Measurements from ENCODE around the gene UGCG. TPM values are rescaled to one million over a fixed set of nuclear protein-coding genes. Genes with fewer than 3 reads are reported as not detected.
"Not testable (repeated sequence)": the region's sequence is repeated elsewhere in the genome, so short reads cannot be mapped to it uniquely, and the experiment has no call there.

The UGCG gene
- total RNA-seq, 1 experiment from 2014 or later, result 75.5 TPM

GRCh38 chr9:111945216-111945615 is 48.6 kb downstream of the UGCG start:
- CTCF ChIA-PET, result interaction anchor here (0.5 kb wide), 1 partner anchor 1431 kb away, joined by 5 read pairs; the partner anchor contains the start of gene HDHD3
- H3K4me3 Mint-ChIP-seq (ENCODE audit: low read depth, unreplicated experiment), result no peak overlapping the region

DNA sequence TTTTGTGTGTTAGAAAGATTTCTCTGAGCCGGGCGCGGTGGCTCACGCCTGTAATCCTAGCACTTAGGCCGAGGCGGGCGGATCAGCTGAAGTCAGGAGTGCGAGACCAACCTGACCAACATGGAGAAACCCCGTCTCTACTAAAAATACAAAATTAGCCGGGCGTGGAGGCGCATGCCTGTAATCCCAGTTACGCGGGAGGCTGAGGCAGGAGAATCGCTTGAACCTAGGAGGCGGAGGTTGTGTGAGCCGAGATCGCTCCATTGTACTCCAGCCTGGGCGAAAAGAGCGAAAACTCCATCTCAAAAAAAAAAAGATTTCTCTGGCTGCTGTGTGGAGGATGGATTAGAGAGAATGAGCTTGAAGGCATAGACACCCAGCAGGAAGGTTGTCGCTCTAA is 51.5 kb downstream of the UGCG start:
- CTCF ChIA-PET; DNase-seq; H3K4me3 Mint-ChIP-seq (ENCODE audit: low read depth, unreplicated experiment); H3K36me3 Mint-ChIP-seq (ENCODE audit: insufficient read depth, unreplicated experiment); H3K27ac Mint-ChIP-seq (ENCODE audit: unreplicated experiment); H3K27me3 Mint-ChIP-seq (ENCODE audit: unreplicated experiment); BruUV-seq (replicated peaks); intact Hi-C loops (cut with micrococcal nuclease; ENCODE audit: unreplicated experiment); H3K9me3 Mint-ChIP-seq (ENCODE audit: low read depth, unreplicated experiment): not testable (repeated sequence)
- peaks cover 14% of the 10 kb centered on the region for H3K4me1 Mint-ChIP-seq (ENCODE audit: low read depth, unreplicated experiment)

More at GRCh38 chr9:111945216-111945615, 48.6 kb downstream of the UGCG start:
- Mint-ChIP-seq H3K27me3 (ENCODE audit: unreplicated experiment) (no peaks in the 10 kb centered on the region), H3K4me1 (ENCODE audit: low read depth, unreplicated experiment) (peaks cover 22% of the 10 kb centered on the region), H3K36me3 (ENCODE audit: insufficient read depth, unreplicated experiment) (peaks cover 5% of the 10 kb centered on the region), H3K9me3 (ENCODE audit: low read depth, unreplicated experiment) (no peaks in the 10 kb centered on the region), H3K27ac (ENCODE audit: unreplicated experiment) (no peak overlapping the region)
- no TSS peak for BruUV-seq (replicated peaks)
- TF ChIP-seq CTCF (IDR thresholded peaks at IDR 0.05; ENCODE audit: unreplicated experiment), result no peak
- no peak for DNase-seq
- intact Hi-C loops (cut with micrococcal nuclease; ENCODE audit: unreplicated experiment), result no loop called here

DNA sequence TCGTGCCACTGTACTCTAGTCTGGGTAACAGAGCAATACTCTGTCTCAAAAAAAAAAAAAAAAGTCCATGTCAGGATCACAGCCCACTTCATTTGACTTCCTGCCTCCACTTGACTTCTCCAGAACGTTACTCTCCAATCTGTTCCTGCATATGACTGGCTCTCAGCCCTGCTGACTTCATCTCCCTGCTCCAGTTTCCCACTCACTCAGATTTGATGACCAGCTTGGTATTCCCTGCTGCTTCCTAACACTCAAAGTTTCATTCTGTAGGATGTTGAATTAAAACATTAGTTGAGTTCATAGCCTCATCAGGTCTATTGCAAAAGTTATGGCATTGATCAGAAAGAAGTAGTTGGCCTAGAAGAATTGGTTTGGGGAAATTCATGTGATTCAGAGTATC is 52.3 kb downstream of the UGCG start:
- CTCF ChIA-PET, result no interaction called here
- Mint-ChIP-seq H3K27ac (ENCODE audit: unreplicated experiment) (no peak overlapping the region), H3K36me3 (ENCODE audit: insufficient read depth, unreplicated experiment) (no peaks in the 10 kb centered on the region), H3K27me3 (ENCODE audit: unreplicated experiment) (no peaks in the 10 kb centered on the region), H3K9me3 (ENCODE audit: low read depth, unreplicated experiment) (no peaks in the 10 kb centered on the region), H3K4me3 (ENCODE audit: low read depth, unreplicated experiment) (no peak overlapping the region), H3K4me1 (ENCODE audit: low read depth, unreplicated experiment) (peaks cover 14% of the 10 kb centered on the region)
- BruUV-seq (replicated peaks), result no TSS peak
- no peak for TF ChIP-seq CTCF (IDR thresholded peaks at IDR 0.05; ENCODE audit: unreplicated experiment)
- intact Hi-C loops (cut with micrococcal nuclease; ENCODE audit: unreplicated experiment), result no loop called here
- no peak for DNase-seq

DNA sequence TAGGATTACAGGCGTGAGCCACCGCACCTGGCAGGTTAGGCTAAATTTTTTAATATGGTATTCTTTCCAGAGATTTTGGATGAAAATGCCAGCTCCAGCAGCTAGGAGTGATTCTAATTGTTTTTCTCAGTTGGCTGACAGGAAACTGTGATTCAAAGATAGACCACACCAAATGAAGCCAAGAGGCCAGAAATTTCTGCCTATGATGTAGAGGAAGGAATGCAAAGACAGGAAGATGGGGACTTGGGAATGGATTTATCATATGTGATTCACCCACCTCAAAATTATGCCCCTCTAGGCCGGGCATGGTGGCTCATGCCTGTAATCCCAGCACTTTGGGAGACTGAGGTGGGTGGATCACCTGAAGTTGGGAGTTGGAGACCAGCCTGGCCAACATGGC is 53.3 kb downstream of the UGCG start:
- no peak for DNase-seq
- no peak for TF ChIP-seq CTCF (IDR thresholded peaks at IDR 0.05; ENCODE audit: unreplicated experiment)
- CTCF ChIA-PET, result no interaction called here
- H3K9me3 Mint-ChIP-seq (ENCODE audit: low read depth, unreplicated experiment), result no peaks in the 10 kb centered on the region
- H3K4me3 Mint-ChIP-seq (ENCODE audit: low read depth, unreplicated experiment), result no peak overlapping the region
- intact Hi-C loops (cut with micrococcal nuclease; ENCODE audit: unreplicated experiment), result no loop called here
- peaks cover 7% of the 10 kb centered on the region for H3K4me1 Mint-ChIP-seq (ENCODE audit: low read depth, unreplicated experiment)
- H3K36me3 Mint-ChIP-seq (ENCODE audit: insufficient read depth, unreplicated experiment), result no peaks in the 10 kb centered on the region
- no peaks in the 10 kb centered on the region for H3K27me3 Mint-ChIP-seq (ENCODE audit: unreplicated experiment)
- no TSS peak for BruUV-seq (replicated peaks)
- H3K27ac Mint-ChIP-seq (ENCODE audit: unreplicated experiment), result no peak overlapping the region

DNA sequence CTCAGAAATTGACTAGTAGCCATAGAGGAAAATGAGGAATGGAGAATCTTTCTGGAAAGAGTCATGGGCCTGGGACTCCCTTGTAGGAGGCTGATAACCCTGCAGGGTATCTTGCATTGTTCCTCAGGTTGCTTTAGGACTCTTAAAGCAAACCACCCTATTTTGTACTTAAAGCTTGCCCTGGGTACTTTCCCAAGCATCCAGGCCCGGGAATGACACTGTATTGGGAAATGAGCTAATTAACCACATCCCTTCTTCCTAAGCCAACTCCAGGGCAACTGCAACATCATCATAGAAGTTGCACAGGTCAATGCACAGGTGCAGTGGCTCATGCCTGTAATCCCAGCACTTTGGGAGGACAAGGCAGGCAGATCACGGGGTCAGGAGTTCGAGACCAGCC is 55.9 kb downstream of the UGCG start:
- TF ChIP-seq CTCF (IDR thresholded peaks at IDR 0.05; ENCODE audit: unreplicated experiment), result no peak
- no peak overlapping the region for H3K27ac Mint-ChIP-seq (ENCODE audit: unreplicated experiment)
- no peaks in the 10 kb centered on the region for H3K9me3 Mint-ChIP-seq (ENCODE audit: low read depth, unreplicated experiment)
- no peaks in the 10 kb centered on the region for H3K27me3 Mint-ChIP-seq (ENCODE audit: unreplicated experiment)
- no peak for DNase-seq
- BruUV-seq (replicated peaks), result no TSS peak
- CTCF ChIA-PET, result no interaction called here
- H3K36me3 Mint-ChIP-seq (ENCODE audit: insufficient read depth, unreplicated experiment), result no peaks in the 10 kb centered on the region
- peaks cover 27% of the 10 kb centered on the region for H3K4me1 Mint-ChIP-seq (ENCODE audit: low read depth, unreplicated experiment)
- intact Hi-C loops (cut with micrococcal nuclease; ENCODE audit: unreplicated experiment), result no loop called here
- H3K4me3 Mint-ChIP-seq (ENCODE audit: low read depth, unreplicated experiment), result no peak overlapping the region
